ENCODE measurements around the gene LURAP1L. TPM values are rescaled to one million over a fixed set of nuclear protein-coding genes. Genes with fewer than 3 reads are reported as not detected.

The LURAP1L gene
- total and polyA plus RNA-seq, 2 of the 4 experiments (the other 2 are of a cell fraction): 6.1 to 10.6 TPM

- BruUV-seq (replicated peaks): no TSS peak
- Histone ChIP-seq H3K9me3 (ENCODE audit: control insufficient read depth, insufficient read depth, low read length) (no peaks in the 10 kb centered on the region), H3K36me3 (ENCODE audit: control insufficient read depth, insufficient read depth, low read length) (no peaks in the 10 kb centered on the region), H4K8ac (ENCODE audit: low read depth in 2 of 2, low read length in 2 of 2) (no peak overlapping the region), H2AFZ (replicated peaks; ENCODE audit: low read length, poor library complexity) (no peak overlapping the region), H3K14ac (replicated peaks; ENCODE audit: low read depth, low read length) (no peak overlapping the region), H3K23ac (ENCODE audit: low read depth, low read length) (no peak overlapping the region), H3K4me2 (ENCODE audit: low read depth, low read length) (no peak overlapping the region), H2AK9ac (replicated peaks; ENCODE audit: low read depth, low read length, poor library complexity) (no peak overlapping the region), H2BK5ac (ENCODE audit: low read depth, low read length, poor library complexity, severe bottlenecking) (no peak overlapping the region), H3K27me3 (ENCODE audit: control insufficient read depth, insufficient read depth, low read length) (no peaks in the 10 kb centered on the region), H3K27ac (ENCODE audit: insufficient read depth, low read length) (no peak overlapping the region), H2AK5ac (ENCODE audit: low read depth, low read length) (no peak overlapping the region), H3K9ac (ENCODE audit: low read depth, low read length) (no peak overlapping the region), H4K5ac (ENCODE audit: low read depth, low read length) (no peak overlapping the region), H3K79me1 (ENCODE audit: low read depth in 1 of 2, low read length in 2 of 2) (no peaks in the 10 kb centered on the region), H3K56ac (ENCODE audit: extremely low read depth, insufficient read depth, low read length) (no peak overlapping the region), H2BK15ac (ENCODE audit: low read depth, low read length) (no peak overlapping the region), H3K9me1 (ENCODE audit: insufficient read depth, low read length) (no peaks in the 10 kb centered on the region), H3K4me1 (ENCODE audit: control insufficient read depth, insufficient read depth, low read length) (peaks cover 3% of the 10 kb centered on the region; the same call in 1 of the 2 replicates), H2BK20ac (ENCODE audit: low read depth, low read length) (no peak overlapping the region), H3K18ac (ENCODE audit: low read depth, low read length) (no peak overlapping the region), H3K4ac (ENCODE audit: low read depth, low read length) (no peak overlapping the region), H4K20me1 (ENCODE audit: insufficient read depth, low read length) (no peaks in the 10 kb centered on the region), H3K4me3 (ENCODE audit: insufficient read depth, low read depth, low read length) (no peak overlapping the region), H2BK120ac (ENCODE audit: low read depth, low read length) (no peak overlapping the region), H4K91ac (ENCODE audit: insufficient read depth, low read depth, low read length) (no peak overlapping the region)
- intact Hi-C loops (cut with micrococcal nuclease): no loop called here
- ChIA-PET CTCF (no interaction called here), POLR2A (ENCODE audit: unreplicated experiment) (no interaction called here)
- WGBS, 2 experiments (ENCODE audit: extremely low coverage in 2 of 2, insufficient read length in 1 of 2): 30% methylated on average over 2 of the region's 4 CpGs; no CpG with 5 or more reads in 1 of the 2 experiments
- dilution Hi-C loops (cut with HindIII; ENCODE audit: low sequenced_read_pairs, unreplicated experiment): no loop called here
- in situ Hi-C loops (cut with MboI; ENCODE audit: low sequenced_read_pairs): no loop called here
- DNase-seq (peak; percentile 26), ATAC-seq (ENCODE audit: low read depth) (no peak)
- TF ChIP-seq MAZ (IDR thresholded peaks at IDR 0.05; ENCODE audit: borderline replicate concordance, low read depth, low read length): no peak
- TF ChIP-seq FOS (IDR thresholded peaks at IDR 0.05; ENCODE audit: low read depth, low read length): no peak
- no peak for TF ChIP-seq ELK1 (IDR thresholded peaks at IDR 0.05; ENCODE audit: borderline replicate concordance, low read depth, low read length)
- TF ChIP-seq, protein P1, sequence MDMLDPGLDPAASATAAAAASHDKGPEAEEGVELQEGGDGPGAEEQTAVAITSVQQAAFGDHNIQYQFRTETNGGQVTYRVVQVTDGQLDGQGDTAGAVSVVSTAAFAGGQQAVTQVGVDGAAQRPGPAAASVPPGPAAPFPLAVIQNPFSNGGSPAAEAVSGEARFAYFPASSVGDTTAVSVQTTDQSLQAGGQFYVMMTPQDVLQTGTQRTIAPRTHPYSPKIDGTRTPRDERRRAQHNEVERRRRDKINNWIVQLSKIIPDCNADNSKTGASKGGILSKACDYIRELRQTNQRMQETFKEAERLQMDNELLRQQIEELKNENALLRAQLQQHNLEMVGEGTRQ (IDR thresholded peaks at IDR 0.05; ENCODE audit: low read depth, low read length): no peak
- TF ChIP-seq CHD1 (IDR thresholded peaks at IDR 0.05; ENCODE audit: low read depth, low read length): no peak
- no peak for TF ChIP-seq RCOR1 (IDR thresholded peaks at IDR 0.05; ENCODE audit: insufficient replicate concordance, low read length)
- TF ChIP-seq POLR2A (IDR thresholded peaks at IDR 0.05; ENCODE audit: low read depth, low read length): no peak
- TF ChIP-seq NFE2L2 (IDR thresholded peaks at IDR 0.05; ENCODE audit: low read depth, low read length): no peak
Observed at GRCh38 chr9:12853051-12853450, 78.2 kb downstream of the LURAP1L start.

Data from IMR-90 (cell line).